H1 (cell line): ENCODE results near the gene DNAJA3. TPM values are rescaled to one million over a fixed set of nuclear protein-coding genes. Genes with fewer than 3 reads are reported as not detected.

Source experiments
- CTCF ChIA-PET: fragments of 300-600 bp; sonication (Branson Sonifier 250); formaldehyde crosslinking; loops from one replicate; lab custom pipeline; 2021; ENCODE audit not compliant: partially characterized antibody; lab: Charles Lee
- POLR2A ChIA-PET: fragments of 300-600 bp; sonication (Branson Sonifier 250); formaldehyde crosslinking; loops from one replicate; lab custom pipeline; 2021; ENCODE audit warnings: inconsistent platforms; ENCODE audit not compliant: partially characterized antibody; lab: Charles Lee
- DNase-seq, 2 experiments: peaks; one replicate each; pipeline versions ENCODE4 v3.0.0 to v3.0.0-alpha.2; 2010 to 2022; ENCODE audit warnings: low spot score in 2 of 2, low read depth in 1 of 2, mixed read lengths in 1 of 2
- FAIRE-seq: peaks from 2 replicates; lab custom pipeline; 2011; peaks lifted over from hg19 to GRCh38; lab: Jason Lieb, UNC
- H2AFZ ChIP-seq: 2 replicates; pipeline ENCODE4 v1.8.1; 2012; ENCODE audit warnings: low read length, inconsistent platforms
- H2AK5ac ChIP-seq: 2 replicates; pipeline ENCODE4 v1.6.1; 2013; ENCODE audit warnings: low read depth, low read length
- H2BK120ac ChIP-seq: replicated peaks from 2 replicates; pipeline ENCODE3; 2013; ENCODE audit warnings: low read depth, low read length, inconsistent platforms
- H2BK12ac ChIP-seq: 2 replicates; pipeline ENCODE4 v1.6.1; 2013; ENCODE audit warnings: low read depth, low read length
- H2BK15ac ChIP-seq: 2 replicates; pipeline ENCODE4 v1.6.1; 2013; ENCODE audit warnings: low read length
- H2BK20ac ChIP-seq: 2 replicates; pipeline ENCODE4 v1.6.1; 2013; ENCODE audit warnings: low read length
- H2BK5ac ChIP-seq: 2 replicates; pipeline ENCODE4 v1.6.1; 2013; ENCODE audit warnings: low read depth, low read length
- H3K14ac ChIP-seq: 2 replicates; pipeline ENCODE4 v1.6.1; 2013; ENCODE audit warnings: inconsistent platforms; ENCODE audit not compliant: insufficient read length
- H3K18ac ChIP-seq: 2 replicates; pipeline ENCODE4 v1.6.1; 2013; ENCODE audit warnings: low read length; ENCODE audit errors: extremely low read depth
- H3K23ac ChIP-seq: 2 replicates; pipeline ENCODE4 v1.6.1; 2013; ENCODE audit warnings: inconsistent platforms; ENCODE audit not compliant: insufficient read length
- H3K23me2 ChIP-seq: 2 replicates; pipeline ENCODE4 v1.6.1; 2013; ENCODE audit warnings: low read depth, low read length
- H3K27ac ChIP-seq: 2 replicates; pipeline ENCODE4 v1.6.1; 2011; ENCODE audit warnings: low read depth, low read length, inconsistent platforms
- H3K27me3 ChIP-seq, 4 experiments: replicated peaks in 1 of 4; 1 replicate in 1 of 4; 2 replicates in 3 of 4; pipeline versions ENCODE4 v1.6.1 to v1.8.1; 2011 to 2013; ENCODE audit warnings: low read length in 3 of 4, mild to moderate bottlenecking in 3 of 4, inconsistent platforms in 2 of 4, mixed read lengths in 2 of 4, moderate library complexity in 1 of 4; ENCODE audit not compliant: control insufficient read depth in 3 of 4, insufficient read depth in 3 of 4; ENCODE audit errors: extremely low read depth in 1 of 4
- H3K36me3 ChIP-seq, 4 experiments: 2 replicates each; pipeline versions ENCODE4 v1.6.1 to v1.8.1; 2011 to 2013; ENCODE audit warnings: mild to moderate bottlenecking in 4 of 4, low read length in 3 of 4, moderate library complexity in 2 of 4, control low read depth in 1 of 4, inconsistent platforms in 1 of 4; ENCODE audit not compliant: insufficient read depth in 4 of 4, control insufficient read depth in 2 of 4
- H3K4ac ChIP-seq: replicated peaks from 2 replicates; pipeline ENCODE3; 2013; ENCODE audit warnings: low read length, low read depth, mixed read lengths, inconsistent platforms; ENCODE audit not compliant: insufficient read length
- H3K4me1 ChIP-seq, 4 experiments: replicated peaks in 1 of 4; 1 replicate in 1 of 4; 2 replicates in 3 of 4; pipeline versions ENCODE4 v1.6.1 to v1.8.1; 2011 to 2013; ENCODE audit warnings: low read length in 3 of 4, inconsistent platforms in 2 of 4, mixed read lengths in 1 of 4; ENCODE audit not compliant: insufficient read depth in 4 of 4, control insufficient read depth in 3 of 4
- H3K4me2 ChIP-seq, 2 experiments: 2 replicates each; pipeline versions ENCODE4 v1.6.1 to v1.8.1; 2011 to 2013; ENCODE audit warnings: low read depth in 2 of 2, low read length in 2 of 2, control low read depth in 1 of 2, inconsistent platforms in 1 of 2, mild to moderate bottlenecking in 1 of 2; ENCODE audit not compliant: insufficient read depth in 1 of 2
- H3K4me3 ChIP-seq, 4 experiments: fragments of 200-600, 300-600 bp in 1 of 4; sonication (generic), shearing (Covaris generic), sonication (Bioruptor Twin) in 1 of 4; 2 replicates each; pipeline versions ENCODE4 v1.5.1 to v1.8.1; 2011 to 2016; ENCODE audit warnings: low read length in 4 of 4, low read depth in 3 of 4, control low read depth in 2 of 4, inconsistent platforms in 2 of 4, mild to moderate bottlenecking in 2 of 4, mixed read lengths in 1 of 4, moderate library complexity in 1 of 4; ENCODE audit not compliant: insufficient read depth in 2 of 4; ENCODE audit errors: extremely low read depth in 1 of 4
- H3K56ac ChIP-seq: replicated peaks from 2 replicates; pipeline ENCODE3; 2013; ENCODE audit warnings: low read depth, mild to moderate bottlenecking, mixed read lengths, low read length, inconsistent platforms; ENCODE audit not compliant: insufficient read length
- H3K79me1 ChIP-seq: 2 replicates; pipeline ENCODE4 v1.6.1; 2013; ENCODE audit warnings: low read depth, low read length, control low read depth
- H3K79me2 ChIP-seq, 2 experiments: 2 replicates each; pipeline versions ENCODE4 v1.6.1 to v1.8.1; 2012 to 2013; ENCODE audit warnings: low read length in 2 of 2, mild to moderate bottlenecking in 2 of 2, inconsistent platforms in 1 of 2; ENCODE audit not compliant: insufficient read depth in 2 of 2, control insufficient read depth in 1 of 2
- H3K9ac ChIP-seq, 4 experiments: replicated peaks in 1 of 4; 1 replicate in 1 of 4; 2 replicates in 3 of 4; pipeline versions ENCODE4 v1.6.1 to v1.8.1; 2011 to 2013; ENCODE audit warnings: low read depth in 3 of 4, low read length in 3 of 4, control low read depth in 2 of 4, mild to moderate bottlenecking in 2 of 4, moderate library complexity in 2 of 4, inconsistent platforms in 1 of 4; ENCODE audit errors: extremely low read depth in 1 of 4
- H3K9me3 ChIP-seq, 2 experiments: 2 replicates each; pipeline versions ENCODE4 v1.6.1 to v1.8.1; 2012 to 2013; ENCODE audit warnings: mild to moderate bottlenecking in 2 of 2, moderate library complexity in 2 of 2, control low read depth in 1 of 2, inconsistent platforms in 1 of 2, low read depth in 1 of 2, low read length in 1 of 2, mixed read lengths in 1 of 2; ENCODE audit not compliant: insufficient read depth in 2 of 2
- H4K20me1 ChIP-seq, 2 experiments: replicated peaks in 1 of 2; 2 replicates each; pipeline versions ENCODE3 to v1.8.1; 2011 to 2013; ENCODE audit warnings: inconsistent platforms in 2 of 2, low read length in 2 of 2, mild to moderate bottlenecking in 1 of 2; ENCODE audit not compliant: insufficient read depth in 2 of 2, control insufficient read depth in 1 of 2
- H4K5ac ChIP-seq: 2 replicates; pipeline ENCODE4 v1.6.1; 2013; ENCODE audit warnings: low read length, low read depth, mixed read lengths, inconsistent platforms; ENCODE audit not compliant: insufficient read length
- H4K8ac ChIP-seq: 2 replicates; pipeline ENCODE4 v1.8.0; 2013; ENCODE audit warnings: mild to moderate bottlenecking, moderate library complexity, low read length, inconsistent platforms; ENCODE audit not compliant: insufficient read depth; ENCODE audit errors: extremely low read depth
- H4K91ac ChIP-seq: replicated peaks from 2 replicates; pipeline ENCODE3; 2013; ENCODE audit warnings: low read length, mixed read lengths, inconsistent platforms; ENCODE audit not compliant: insufficient read length
- CTCF ChIP-seq, 3 experiments: IDR thresholded peaks; 1 replicate in 2 of 3; 2 replicates in 1 of 3; pipeline versions ENCODE4 v1.5.1 to v1.6.1; 2011; ENCODE audit warnings: low read length in 3 of 3, mild to moderate bottlenecking in 3 of 3, inconsistent platforms in 2 of 3, low read depth in 1 of 3, moderate library complexity in 1 of 3; ENCODE audit not compliant: insufficient read depth in 1 of 3; ENCODE audit errors: control extremely low read depth in 1 of 3
- EP300 ChIP-seq, 2 experiments: IDR thresholded peaks; 1 replicate in 1 of 2; 2 replicates in 1 of 2; pipeline ENCODE4 v1.6.1; 2011 to 2012; ENCODE audit warnings: low read depth in 2 of 2, low read length in 2 of 2, mild to moderate bottlenecking in 2 of 2, borderline replicate concordance in 1 of 2, inconsistent platforms in 1 of 2, moderate library complexity in 1 of 2
- MAFK ChIP-seq: IDR thresholded peaks from 2 replicates; pipeline ENCODE4 v1.6.1; 2012; ENCODE audit warnings: low read depth, mild to moderate bottlenecking, improper control_type of control experiment, low read length
- RFX5 ChIP-seq: IDR thresholded peaks from 2 replicates; pipeline ENCODE4 v1.6.1; 2011; ENCODE audit warnings: low read depth, low read length, improper control_type of control experiment, borderline replicate concordance
- SIN3A ChIP-seq, 2 experiments: IDR thresholded peaks in 1 of 2; conservative IDR thresholded peaks in 1 of 2; 2 replicates each; pipeline ENCODE4 v1.6.1; 2011 to 2012; ENCODE audit warnings: low read length in 2 of 2, improper control_type of control experiment in 1 of 2, low read depth in 1 of 2, mild to moderate bottlenecking in 1 of 2
- WGBS, 2 experiments: shearing (Covaris generic) in 1 of 2; methylation state at CpG; one replicate each; pipeline versions ENCODE4 v1.1.6 to v1.1.7; 2013 to 2015; ENCODE audit warnings: low lambda C conversion rate in 2 of 2, mixed read lengths in 2 of 2, inconsistent platforms in 1 of 2, low coverage in 1 of 2, missing lambda C conversion rate in 1 of 2; ENCODE audit not compliant: insufficient replicate concordance in 2 of 2, insufficient coverage in 1 of 2, insufficient read length in 1 of 2; ENCODE audit errors: extremely low coverage in 1 of 2, missing lambda C conversion rate in 1 of 2; 5-methylcytosine and 5-hydroxymethylcytosine counted together
- polyA plus RNA-seq, 7 experiments: library from polyadenylated mRNA; depleted of rRNA in 3 of 7; stranded (reverse) in 5 of 7; unstranded in 2 of 7; fragments of >200 nt in 5 of 7; fragments of 200-250 nt in 2 of 7; gene quantifications; 1 replicate in 5 of 7; 2 replicates in 1 of 7; 4 replicates in 1 of 7; pipeline versions ENCODE4 v1.2.1 to v1.2.3, GENCODE V29; 2011 to 2013; ENCODE audit warnings: missing spikeins in 2 of 7, mixed read lengths in 2 of 7
- total RNA-seq: library from RNA; stranded (reverse); fragmentation: NEBNext Ultra II Directional; extraction: Animal tissue kit (Norgen Biotek cat#: 25700); gene quantifications from 2 replicates; pipeline ENCODE4 v1.2.1, GENCODE V29; 2021
- TF ChIP-seq, protein P1 (sequence below): IDR thresholded peaks from 2 replicates; pipeline ENCODE4 v1.6.1; 2012; ENCODE audit warnings: inconsistent platforms

The DNAJA3 gene
- total and polyA plus RNA-seq, 2 of the 8 experiments (the other 6 are each of a cell fraction or from before 2014, with no cell fraction given), result 37.3 to 59.1 TPM

- 0 out of 2 replicates have a peak, but pooled peaks cover 3% of the 10 kb centered on the region for H3K79me1 ChIP-seq
- no peak overlapping the region for H2BK5ac ChIP-seq
- no peak overlapping the region for H4K8ac ChIP-seq
- no peaks in the 10 kb centered on the region for H3K9me3 ChIP-seq
- H3K56ac ChIP-seq, result no peak overlapping the region
- no peaks in the 10 kb centered on the region for H3K27me3 ChIP-seq
- no peak overlapping the region for H3K4me2 ChIP-seq
- 92% methylated on average over 15 of the region's 15 CpGs; no CpG with 5 or more reads in 1 of the 2 experiments for WGBS, 2 experiments
- ChIA-PET CTCF (interaction anchor here (1.0 to 17.2 kb wide), 11 partner anchors 7 to 157 kb away, joined by 3 to 659 read pairs (median 4); no protein-coding TSS in a partner anchor), POLR2A (interaction anchor here (0.9 to 1.7 kb wide), 4 partner anchors 17 to 139 kb away, joined by 3 to 6 read pairs (median 4); no protein-coding TSS in a partner anchor)
- no peak overlapping the region for H3K4ac ChIP-seq
- H4K5ac ChIP-seq, result no peak overlapping the region
- peaks cover 0 to 12% of the 10 kb centered on the region in 2 experiments for H4K20me1 ChIP-seq
- H3K27ac ChIP-seq, result no peak overlapping the region
- H3K23ac ChIP-seq, result no peak overlapping the region
- FAIRE-seq (no peak), DNase-seq (no peak)
- no peak overlapping the region for H3K18ac ChIP-seq
- H3K4me3 ChIP-seq, result no peak overlapping the region
- H4K91ac ChIP-seq, result no peak overlapping the region
- peaks cover under 1% of the 10 kb centered on the region; the same call in 1 of the 2 replicates for H3K23me2 ChIP-seq
- no peaks in the 10 kb centered on the region; a peak in 1 of 8 replicates for H3K36me3 ChIP-seq
- H3K14ac ChIP-seq, result no peak overlapping the region
- H3K9ac ChIP-seq, result no peak overlapping the region
- H3K79me2 ChIP-seq, result no peaks in the 10 kb centered on the region
- peaks cover under 1 to 5% (median 3%) of the 10 kb centered on the region in 4 experiments; a peak in 5 of 7 replicates for H3K4me1 ChIP-seq
- no peak overlapping the region for H2BK20ac ChIP-seq
- no peak overlapping the region for H2BK120ac ChIP-seq
- H2AK5ac ChIP-seq, result no peak overlapping the region
- no peak overlapping the region for H2BK15ac ChIP-seq
- no peak overlapping the region for H2BK12ac ChIP-seq
- H2AFZ ChIP-seq, result no peak overlapping the region
- TF ChIP-seq CTCF (IDR thresholded peaks at IDR 0.05; ENCODE audit: control extremely low read depth in 1 of 3, insufficient read depth in 1 of 3, low read depth in 1 of 3, low read length in 3 of 3), result no peak
- TF ChIP-seq, protein P1, sequence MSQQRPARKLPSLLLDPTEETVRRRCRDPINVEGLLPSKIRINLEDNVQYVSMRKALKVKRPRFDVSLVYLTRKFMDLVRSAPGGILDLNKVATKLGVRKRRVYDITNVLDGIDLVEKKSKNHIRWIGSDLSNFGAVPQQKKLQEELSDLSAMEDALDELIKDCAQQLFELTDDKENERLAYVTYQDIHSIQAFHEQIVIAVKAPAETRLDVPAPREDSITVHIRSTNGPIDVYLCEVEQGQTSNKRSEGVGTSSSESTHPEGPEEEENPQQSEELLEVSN, result no peak
- no peak for TF ChIP-seq SIN3A (conservative IDR thresholded peaks at IDR 0.05 in 1 of 2, IDR thresholded peaks at IDR 0.05 in 1 of 2; ENCODE audit: low read depth in 1 of 2, low read length in 2 of 2)
- no peak for TF ChIP-seq EP300 (IDR thresholded peaks at IDR 0.05; ENCODE audit: borderline replicate concordance in 1 of 2, low read depth in 2 of 2, low read length in 2 of 2)
- TF ChIP-seq MAFK, result no peak
- TF ChIP-seq RFX5, result no peak
Observed at GRCh38 chr16:4410335-4411075, 15.2 kb upstream of the DNAJA3 start.
